ENCODE results near the gene ARSB. TPM values are rescaled to one million over a fixed set of nuclear protein-coding genes. Genes with fewer than 3 reads are reported as not detected.

Gene ARSB
- total and polyA plus RNA-seq, 2 experiments from 2014 or later = 16.0 to 25.5 TPM

- no peaks in the 10 kb centered on the region for H3K9me3 ChIP-seq (ENCODE audit: low read depth)
- no peaks in the 10 kb centered on the region for H3K36me3 ChIP-seq
- no peaks in the 10 kb centered on the region for H3K27me3 ChIP-seq
- DNase-seq (ENCODE audit: low read depth in 1 of 2, low spot score in 1 of 2) = no peak
- H3K27ac ChIP-seq = no peak overlapping the region
- TF ChIP-seq CTCF (IDR thresholded peaks at IDR 0.05; ENCODE audit: low read depth, low read length) = no peak
- H3K4me3 ChIP-seq = no peak overlapping the region
- no peaks in the 10 kb centered on the region for H3K4me1 ChIP-seq (ENCODE audit: low read depth)
Observed at GRCh38 chr5:78997090-78997489, 12.0 kb upstream of the ARSB start.

- H3K27ac ChIP-seq = no peak overlapping the region
- TF ChIP-seq CTCF (IDR thresholded peaks at IDR 0.05; ENCODE audit: low read depth, low read length) = no peak
- no peaks in the 10 kb centered on the region for H3K4me1 ChIP-seq (ENCODE audit: low read depth)
- H3K36me3 ChIP-seq = no peaks in the 10 kb centered on the region
- H3K9me3 ChIP-seq (ENCODE audit: low read depth) = no peaks in the 10 kb centered on the region
- no peaks in the 10 kb centered on the region for H3K27me3 ChIP-seq
- H3K4me3 ChIP-seq = no peak overlapping the region
- no peak for DNase-seq (ENCODE audit: low read depth in 1 of 2, low spot score in 1 of 2)
Observed at GRCh38 chr5:78995521-78996007, 10.5 kb upstream of the ARSB start.

GRCh38 chr5:78993165-78993564 is 8.1 kb upstream of the ARSB start:
- Histone ChIP-seq H3K9me3 (ENCODE audit: low read depth) (no peaks in the 10 kb centered on the region), H3K27ac (no peak overlapping the region), H3K4me1 (ENCODE audit: low read depth) (no peaks in the 10 kb centered on the region), H3K27me3 (no peaks in the 10 kb centered on the region), H3K4me3 (no peak overlapping the region), H3K36me3 (no peaks in the 10 kb centered on the region)
- no peak for DNase-seq (ENCODE audit: low read depth in 1 of 2, low spot score in 1 of 2)
- no peak for TF ChIP-seq CTCF (IDR thresholded peaks at IDR 0.05; ENCODE audit: low read depth, low read length)

- H3K27ac ChIP-seq = no peak overlapping the region
- no peak overlapping the region for H3K4me3 ChIP-seq
- no peak for TF ChIP-seq CTCF (IDR thresholded peaks at IDR 0.05; ENCODE audit: low read depth, low read length)
- no peaks in the 10 kb centered on the region for H3K36me3 ChIP-seq
- DNase-seq (ENCODE audit: low read depth in 1 of 2, low spot score in 1 of 2) = no peak
- H3K4me1 ChIP-seq (ENCODE audit: low read depth) = no peaks in the 10 kb centered on the region
- H3K9me3 ChIP-seq (ENCODE audit: low read depth) = no peaks in the 10 kb centered on the region
- no peaks in the 10 kb centered on the region for H3K27me3 ChIP-seq
Observed at GRCh38 chr5:78992146-78992545, 7.0 kb upstream of the ARSB start.

- no peaks in the 10 kb centered on the region for H3K27me3 ChIP-seq
- no peak for TF ChIP-seq CTCF (IDR thresholded peaks at IDR 0.05; ENCODE audit: low read depth, low read length)
- H3K9me3 ChIP-seq (ENCODE audit: low read depth) = no peaks in the 10 kb centered on the region
- H3K4me1 ChIP-seq (ENCODE audit: low read depth) = peaks cover 4% of the 10 kb centered on the region
- DNase-seq (ENCODE audit: low read depth in 1 of 2, low spot score in 1 of 2) = no peak
- H3K4me3 ChIP-seq = no peak overlapping the region
- no peak overlapping the region for H3K27ac ChIP-seq
- H3K36me3 ChIP-seq = no peaks in the 10 kb centered on the region
Observed at GRCh38 chr5:78989080-78989479, 4.0 kb upstream of the ARSB start.
